ENCODE results near the gene TMEM61. TPM values are rescaled to one million over a fixed set of nuclear protein-coding genes. Genes with fewer than 3 reads are reported as not detected.

TMEM61 gene
- total RNA-seq, 2 donors from 2014 or later: not detected

- no peak for TF ChIP-seq CTCF (IDR thresholded peaks at IDR 0.05)
- DNase-seq (ENCODE audit: low spot score): no peak
- no peaks in the 10 kb centered on the region for H3K4me1 ChIP-seq
- no peaks in the 10 kb centered on the region for H3K9me3 ChIP-seq
- no peak overlapping the region for H3K4me3 ChIP-seq
- H3K27ac ChIP-seq: no peak overlapping the region
- H3K27me3 ChIP-seq: no peaks in the 10 kb centered on the region
- H3K36me3 ChIP-seq: no peaks in the 10 kb centered on the region
These were observed 8.0 kb upstream of the TMEM61 start for GRCh38 chr1:54972436-54972835.

- H3K36me3 ChIP-seq: no peaks in the 10 kb centered on the region
- peak; percentile 78 for DNase-seq (ENCODE audit: low spot score)
These were observed 7.1 kb upstream of the TMEM61 start for GRCh38 chr1:54973205-54973921.

GRCh38 chr1:54975356-54976108 is 4.9 kb upstream of the TMEM61 start:
- Histone ChIP-seq H3K4me1 (peaks cover 0 to 5% of the 10 kb centered on the region in 2 donors), H3K27ac (no peak overlapping the region)
- no peak for DNase-seq (ENCODE audit: low spot score)

More at GRCh38 chr1:54973205-54973921, 7.1 kb upstream of the TMEM61 start:
- H3K4me3 ChIP-seq: no peak overlapping the region
- TF ChIP-seq CTCF (IDR thresholded peaks at IDR 0.05): peak in 1 of 2 donors; percentile 48
- H3K4me1 ChIP-seq: no peaks in the 10 kb centered on the region
- no peaks in the 10 kb centered on the region for H3K27me3 ChIP-seq
- peak overlapping the region; percentile 8 to 38 for H3K27ac ChIP-seq
- no peaks in the 10 kb centered on the region for H3K9me3 ChIP-seq

GRCh38 chr1:54976747-54977146 is 3.7 kb upstream of the TMEM61 start:
- Histone ChIP-seq H3K36me3 (no peaks in the 10 kb centered on the region), H3K9me3 (no peaks in the 10 kb centered on the region), H3K27ac (no peak overlapping the region), H3K27me3 (no peaks in the 10 kb centered on the region), H3K4me3 (no peak overlapping the region), H3K4me1 (peaks cover 0 to 5% of the 10 kb centered on the region in 2 donors)
- TF ChIP-seq CTCF (IDR thresholded peaks at IDR 0.05): no peak
- DNase-seq (ENCODE audit: low spot score): no peak

More at GRCh38 chr1:54975356-54976108, 4.9 kb upstream of the TMEM61 start:
- no peak overlapping the region for H3K4me3 ChIP-seq
- H3K9me3 ChIP-seq: no peaks in the 10 kb centered on the region
- no peaks in the 10 kb centered on the region for H3K27me3 ChIP-seq
- no peaks in the 10 kb centered on the region for H3K36me3 ChIP-seq
- no peak for TF ChIP-seq CTCF (IDR thresholded peaks at IDR 0.05)

GRCh38 chr1:54977533-54978297 is 2.7 kb upstream of the TMEM61 start:
- H3K4me1 ChIP-seq: peaks cover 0 to 5% of the 10 kb centered on the region in 2 donors
- TF ChIP-seq CTCF (IDR thresholded peaks at IDR 0.05): no peak
- no peaks in the 10 kb centered on the region for H3K27me3 ChIP-seq
- no peak overlapping the region for H3K4me3 ChIP-seq
- no peaks in the 10 kb centered on the region for H3K36me3 ChIP-seq
- DNase-seq (ENCODE audit: low spot score): no peak
- no peaks in the 10 kb centered on the region for H3K9me3 ChIP-seq
- no peak overlapping the region for H3K27ac ChIP-seq
